Stimulated activated CD4-positive, alpha-beta T cell treated with anti-CD3 and anti-CD28 coated beads, Interleukin-1b, Interleukin-23, amount 100 ng/mL, for 4 hours (primary cell): Measurements from ENCODE around the gene CNOT6L.
"Not testable (repeated sequence)": the region's sequence is repeated elsewhere in the genome, so short reads cannot be mapped to it uniquely, and the experiment has no call there.

Source experiments
- DNase-seq, 2 donors: peaks; one replicate each; pipeline ENCODE4 v3.0.0-alpha.2; 2020; ENCODE audit warnings: low read depth in 2 of 2

CNOT6L gene

GRCh38 chr4:77818602-77819403 is at the start of gene CNOT6L:
Gene CNOT6L (minus strand): TSS chr4:77819368. CDS start chr4:77819308, 60 bp downstream.
- DNase-seq: peak; percentile 71 to 73

GRCh38 chr4:77865259-77865658 is 46.1 kb upstream of the CNOT6L start:
- no peak for DNase-seq

DNA sequence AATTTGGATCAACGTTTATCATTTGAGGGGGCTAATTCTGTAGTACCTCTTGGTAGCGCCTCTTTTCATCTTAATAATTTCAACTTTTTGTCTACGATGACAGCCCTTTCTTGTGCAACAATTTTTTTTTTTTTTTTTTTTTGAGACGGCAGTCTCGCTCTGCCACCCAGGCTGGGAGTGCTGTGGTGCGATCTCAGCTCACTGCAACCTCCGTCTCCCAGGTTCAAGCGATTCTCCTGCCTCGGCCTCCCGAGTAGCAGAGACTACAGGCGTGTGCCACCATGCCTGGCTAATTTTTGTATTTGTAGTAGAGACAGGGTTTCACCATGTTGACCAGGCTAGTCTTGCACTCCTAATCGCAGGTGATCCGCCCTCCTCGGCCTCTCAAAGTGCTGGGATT is 44.2 kb upstream of the CNOT6L start:
- not testable (repeated sequence) for DNase-seq

DNA sequence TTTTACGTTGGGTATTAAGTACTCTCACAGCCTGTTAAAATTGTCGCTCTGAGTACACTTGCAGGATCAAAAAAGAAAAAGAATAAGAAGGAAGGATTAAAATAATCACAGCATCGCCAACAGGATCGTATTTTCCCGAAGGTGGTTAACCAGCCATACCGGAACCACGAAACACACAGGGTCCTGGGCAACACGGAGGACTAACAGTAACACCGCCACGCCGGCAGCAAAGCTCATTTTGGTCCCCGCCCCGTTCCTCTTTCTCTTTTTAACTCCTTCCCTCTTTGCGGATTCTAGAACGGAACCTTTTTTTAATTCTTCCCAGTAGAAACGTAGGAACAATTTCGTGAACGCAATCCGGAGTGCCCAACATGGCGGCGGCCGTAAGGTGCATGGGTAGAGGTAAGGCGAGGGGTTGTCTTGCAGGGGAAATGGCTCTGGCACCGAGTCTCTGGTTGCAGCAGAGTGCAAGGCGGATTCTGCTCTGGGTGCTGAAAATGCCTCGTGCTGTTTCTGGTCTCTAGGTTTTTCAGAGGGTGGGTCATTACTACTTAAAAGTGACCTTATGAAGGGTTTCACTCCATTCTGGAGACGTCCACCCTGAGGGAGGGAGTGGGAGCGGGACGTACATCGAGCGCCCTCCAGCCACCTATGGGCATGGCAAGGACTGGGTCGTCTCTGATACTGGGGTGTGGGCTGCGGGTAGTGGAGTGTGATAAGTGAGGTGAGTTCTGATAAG is 43.5 kb upstream of the CNOT6L start, which contains the start of gene MRPL1:
Gene MRPL1 (plus strand): TSS at position 353 of the 739 bp plus-strand sequence. CDS start 19 bp downstream, at position 372.
- DNase-seq: peak; percentile 68 to 81

GRCh38 chr4:77861495-77861894 is 42.3 kb upstream of the CNOT6L start:
- no peak for DNase-seq

DNA sequence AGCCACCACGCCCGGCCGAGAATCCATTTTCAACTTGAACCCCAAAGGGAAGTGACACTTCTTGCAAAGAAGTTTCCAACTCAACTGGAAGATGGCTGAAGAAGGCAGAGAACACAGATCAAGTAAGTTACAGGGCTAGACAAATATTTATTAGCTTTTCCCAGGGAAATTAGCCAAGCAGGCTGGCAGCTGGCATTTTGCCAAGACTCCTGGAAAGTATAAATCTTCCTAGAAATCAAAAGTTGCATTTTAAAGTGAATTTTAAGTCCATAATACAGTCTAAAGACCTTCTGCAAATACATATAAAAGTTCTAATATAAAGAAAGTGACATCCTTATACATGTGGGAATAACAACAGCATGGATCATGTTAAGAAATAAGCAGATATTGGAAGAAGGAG is 40.1 kb upstream of the CNOT6L start:
- DNase-seq: no peak

DNA sequence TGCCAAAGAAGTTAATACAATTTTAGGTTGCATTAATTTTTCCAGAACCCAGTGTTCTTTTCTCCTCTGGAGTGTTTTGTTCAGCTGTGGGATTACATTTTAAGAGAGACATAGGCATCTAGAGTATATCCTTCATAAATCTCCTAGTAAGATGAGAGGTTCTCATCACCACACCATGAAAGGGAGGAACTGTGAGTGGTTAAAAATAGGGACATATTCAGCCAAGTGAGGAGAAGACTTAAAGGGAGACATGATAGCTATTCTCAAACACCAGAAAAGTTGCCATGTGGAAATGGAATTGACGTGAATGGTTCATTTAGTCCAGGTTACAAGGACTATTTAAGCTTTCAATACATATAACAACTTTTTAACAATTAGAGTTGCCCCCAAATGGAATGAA is 37.0 kb upstream of the CNOT6L start:
- DNase-seq: no peak

DNA sequence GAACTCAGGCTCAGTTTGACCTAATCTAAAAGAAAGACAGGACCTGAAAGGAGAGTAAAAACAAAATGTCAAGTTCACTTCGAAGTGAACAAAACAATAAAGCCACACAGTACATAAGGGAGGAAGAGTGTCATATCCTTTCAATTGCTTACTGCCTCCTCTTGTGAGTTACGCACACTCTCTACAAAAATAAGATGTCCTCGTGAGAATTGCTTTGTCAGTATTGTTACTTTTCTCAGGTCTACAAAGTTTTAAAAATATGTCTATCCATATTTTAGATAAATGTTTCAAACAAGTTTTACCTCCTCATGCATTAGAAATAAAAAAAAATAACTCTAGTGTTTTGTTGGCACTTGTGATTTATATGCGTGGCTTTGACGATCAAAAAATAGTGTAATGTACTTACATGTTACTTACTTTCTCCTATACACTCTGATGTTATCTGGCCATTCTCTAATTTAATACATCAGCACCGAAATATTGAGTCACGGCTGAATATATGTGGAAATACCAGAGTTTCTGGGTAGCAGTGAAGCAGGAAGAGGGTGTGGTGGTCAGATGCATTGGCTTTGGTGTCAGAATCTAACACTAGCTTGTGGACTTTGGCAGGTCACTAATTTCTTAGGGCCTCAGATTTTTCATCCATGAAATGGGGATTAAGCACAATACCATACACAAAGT is 35.4 kb upstream of the CNOT6L start:
- no peak for DNase-seq

DNA sequence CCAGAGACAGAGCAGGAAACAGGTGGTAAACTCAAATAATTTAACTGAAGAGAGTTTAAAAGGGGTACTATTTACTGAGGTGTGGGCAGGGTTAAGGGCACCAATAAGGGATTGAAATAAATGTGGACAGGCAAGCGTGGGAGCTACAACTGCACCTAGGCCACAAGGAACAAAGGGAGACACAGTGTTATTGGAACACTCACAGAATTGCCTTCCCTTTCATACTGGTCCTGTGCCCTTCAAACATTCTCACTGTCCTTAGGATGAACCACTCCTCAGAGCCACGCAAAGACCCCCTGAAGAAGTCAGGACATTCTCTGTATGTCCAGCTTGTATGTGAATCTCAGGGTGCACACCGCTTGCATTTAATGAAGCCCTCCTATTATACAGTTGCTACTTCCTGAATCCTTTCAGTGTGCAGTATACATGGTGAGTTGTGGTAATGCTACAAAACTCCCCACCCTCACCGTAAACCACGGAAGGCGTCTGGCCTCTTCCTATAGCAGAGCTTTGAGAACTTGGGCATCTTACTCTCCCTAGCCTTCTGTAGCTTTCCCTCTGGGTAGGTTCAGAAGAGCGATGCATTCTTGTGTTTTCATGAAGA is 33.8 kb upstream of the CNOT6L start:
- DNase-seq: peak; percentile 14 to 34

DNA sequence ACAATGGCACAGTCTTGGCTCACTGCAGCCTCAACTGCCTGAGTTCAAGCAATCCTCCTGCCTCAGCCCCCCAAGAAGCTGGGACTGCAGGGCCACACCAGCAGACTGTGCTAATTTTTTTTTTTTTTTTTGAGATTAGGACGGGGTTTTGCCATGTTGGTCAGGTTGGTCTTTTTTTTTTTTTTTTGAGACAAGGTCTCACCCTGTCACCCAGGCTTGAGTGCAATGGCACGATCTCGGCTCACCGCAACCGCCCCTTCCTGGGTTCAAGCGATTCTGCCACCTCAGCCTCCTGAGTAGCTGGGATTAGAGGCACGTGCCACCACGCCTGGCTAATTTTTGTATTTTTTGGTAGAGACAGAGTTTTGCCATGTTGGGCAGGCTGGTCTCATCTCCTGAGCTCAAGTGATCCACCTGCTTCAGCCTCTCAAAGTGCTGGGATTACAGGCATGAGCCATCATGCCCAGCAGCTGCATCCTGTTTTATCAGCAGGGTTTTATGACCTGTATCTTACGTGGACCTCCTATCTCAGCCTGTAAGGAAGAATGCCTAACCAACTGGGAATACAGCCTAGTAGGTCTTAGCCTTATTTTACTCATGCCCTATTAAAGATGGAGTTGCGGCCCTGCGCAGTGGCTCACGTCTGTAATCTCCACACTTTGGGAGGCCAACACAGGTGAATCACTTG is 30.3 kb upstream of the CNOT6L start:
- DNase-seq: no peak

GRCh38 chr4:77848508-77848907 is 29.3 kb upstream of the CNOT6L start:
- DNase-seq: no peak

DNA sequence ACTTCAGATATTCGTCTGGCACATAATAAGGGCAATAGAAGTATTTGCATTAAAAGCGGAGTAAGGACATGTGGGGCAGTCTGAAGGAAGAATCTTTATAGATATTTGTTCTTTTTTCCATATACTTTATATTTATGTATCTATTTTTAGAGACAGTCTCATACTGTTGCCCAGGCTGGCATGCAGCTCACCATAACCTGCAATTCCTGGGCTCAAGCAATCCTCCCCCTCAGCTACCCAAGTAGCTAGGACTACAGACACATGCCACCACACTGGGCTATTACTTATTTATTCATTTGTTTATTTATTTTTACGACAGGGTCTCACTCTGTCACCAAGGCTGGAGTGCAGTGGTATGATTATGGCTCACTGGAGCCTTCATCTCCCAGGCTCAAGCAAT is 26.8 kb upstream of the CNOT6L start:
- no peak for DNase-seq

DNA sequence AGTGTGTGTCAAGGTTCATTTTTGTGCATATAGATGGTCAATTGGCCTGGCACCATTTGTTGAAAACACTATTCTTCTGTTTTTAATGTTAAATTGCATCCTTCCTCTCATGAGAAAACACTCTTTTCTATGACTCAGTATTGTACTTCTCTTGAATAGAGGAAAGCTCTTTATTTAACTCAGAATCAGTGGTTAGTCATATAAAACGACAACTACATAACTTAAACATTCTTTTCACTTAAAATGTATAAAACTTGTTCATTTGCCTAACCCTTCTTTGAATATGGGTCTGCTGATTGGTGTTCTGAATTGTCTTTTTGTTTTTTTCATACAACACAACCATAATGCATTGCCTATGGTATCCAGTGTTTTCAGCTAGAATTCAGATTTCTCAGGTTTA is 26.2 kb upstream of the CNOT6L start:
- no peak for DNase-seq

- no peak for DNase-seq
Observed at GRCh38 chr4:77844363-77844762, 25.2 kb upstream of the CNOT6L start.

GRCh38 chr4:77843628-77844027 is 24.5 kb upstream of the CNOT6L start:
- DNase-seq: no peak

DNA sequence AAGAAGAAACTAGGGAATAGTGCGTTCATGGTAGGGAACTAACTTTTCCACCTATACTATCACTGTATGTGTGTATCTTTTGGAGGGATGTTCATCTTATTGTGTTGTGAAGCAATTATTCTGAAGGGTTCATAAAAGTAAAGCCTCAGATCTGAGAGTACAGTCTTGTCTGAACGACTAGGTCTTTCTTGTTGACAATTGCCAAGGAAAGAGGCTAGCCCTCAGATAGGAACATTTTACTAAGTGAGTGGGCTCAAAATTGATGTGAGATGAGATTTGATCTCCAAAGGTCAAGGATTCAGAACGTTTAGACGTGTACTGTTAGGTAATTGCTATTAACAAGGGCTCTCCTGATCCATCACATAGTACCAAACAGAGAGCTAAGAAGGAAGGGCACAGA is 15.2 kb upstream of the CNOT6L start:
- DNase-seq: no peak

- no peak for DNase-seq
Observed at GRCh38 chr4:77833126-77833724, 14.1 kb upstream of the CNOT6L start.

DNA sequence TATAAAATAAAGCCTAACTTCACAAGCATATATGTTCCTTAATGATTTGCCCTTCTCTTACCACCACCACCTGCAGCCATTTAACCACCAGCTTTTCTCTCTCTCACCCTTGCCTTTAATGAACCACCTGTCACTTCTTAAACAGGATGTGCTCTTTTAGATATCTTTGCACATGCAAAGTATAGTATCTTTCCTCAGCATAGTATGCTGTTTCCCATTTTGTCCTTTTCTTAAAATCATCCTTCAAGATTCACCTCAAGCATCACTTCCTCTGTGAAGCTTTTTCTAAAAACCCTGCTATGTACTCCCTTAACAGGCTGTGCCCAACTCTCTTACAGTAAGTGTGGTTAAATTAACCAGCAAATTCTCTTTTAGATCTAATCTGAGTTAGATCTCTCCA is 8.2 kb upstream of the CNOT6L start:
- no peak for DNase-seq

GRCh38 chr4:77826275-77826674 is 7.1 kb upstream of the CNOT6L start:
- DNase-seq: no peak

- DNase-seq: peak; percentile 5 to 28
Observed at GRCh38 chr4:77821775-77822174, 2.6 kb upstream of the CNOT6L start.
